SH-SY5Y (cell line): ENCODE measurements around the gene FAM162A.

Experiments used
- GATA2 ChIP-seq: IDR thresholded peaks from 2 replicates; pipeline ENCODE4 v1.6.1; 2011; ENCODE audit warnings: mild to moderate bottlenecking, low read depth, low read length
- GATA3 ChIP-seq: IDR thresholded peaks from 2 replicates; pipeline ENCODE4 v1.6.1; 2011; ENCODE audit warnings: low read depth, mild to moderate bottlenecking, low read length, moderate library complexity

- TF ChIP-seq GATA2 (no peak), GATA3 (no peak)
These were observed 19.5 kb upstream of the FAM162A start for GRCh38 chr3:122364490-122364889.
